Liver (tissue), 2 donors: ENCODE results near the gene ELMO2.

ENCODE experiments used
- CTCF ChIP-seq: fragments of 150-350 bp; IDR thresholded peaks from 2 replicates; pipeline ENCODE4 v1.5.1; 2017; ENCODE audit warnings: improper control_type of control experiment, low read depth, low read length; ENCODE audit not compliant: missing input control
- YY1 ChIP-seq: IDR thresholded peaks from 2 replicates; pipeline ENCODE4 v1.6.1; 2016; ENCODE audit warnings: antibody characterized with exemption, mild to moderate bottlenecking
- donor health status: healthy.

- TF ChIP-seq CTCF (no peak), YY1 (no peak)
These were observed 78.9 kb downstream of the ELMO2 start for GRCh38 chr20:46327557-46327956.
